Panc1 (cell line): ENCODE data around the gene CDCA3. TPM values are rescaled to one million over a fixed set of nuclear protein-coding genes. Genes with fewer than 3 reads are reported as not detected.
A peak's percentile ranks its signal among the peaks of the same experiment; 100 is the strongest.

Experiments used
- ATAC-seq: fragments of 200-7000 bp; cut with Tn5 transposase; 2 replicates; pipeline ENCODE4 v1.9.1; 2020; ENCODE audit warnings: mild to moderate bottlenecking, moderate library complexity
- BruUV-seq: library from RNA; stranded (reverse); fragments of 400-500 nt; replicated peaks from 2 replicates; lab custom pipeline; 2021; lab: Mats Ljungman, UMichigan
- CTCF ChIA-PET: fragments of 300-600 bp; sonication (Branson Sonifier 250); formaldehyde crosslinking; loops from one replicate; lab custom pipeline; 2022; ENCODE audit warnings: antibody characterized with exemption; lab: Charles Lee
- POLR2A ChIA-PET: fragments of 300-600 bp; sonication (Branson Sonifier 250); formaldehyde crosslinking; loops from one replicate; lab custom pipeline; 2022; ENCODE audit warnings: antibody characterized with exemption; lab: Charles Lee
- DNase-seq: peaks from one replicate; pipeline ENCODE4 v3.0.0-alpha.2; 2010; ENCODE audit warnings: low read depth, low spot score
- H3K27ac ChIP-seq: 2 replicates; pipeline ENCODE4 v1.5.1; 2011; ENCODE audit warnings: mild to moderate bottlenecking, low read length, inconsistent platforms
- H3K27me3 ChIP-seq: fragments of 200-500 bp; sonication (Bioruptor generic); 2 replicates; pipeline ENCODE4 v1.6.0; 2014; ENCODE audit warnings: low read length, inconsistent platforms; ENCODE audit not compliant: control insufficient read depth, insufficient read depth
- H3K36me3 ChIP-seq: fragments of 200-500 bp; sonication (Bioruptor generic); 2 replicates; pipeline ENCODE4 v1.5.1; 2014; ENCODE audit warnings: inconsistent platforms, mild to moderate bottlenecking, low read length, moderate library complexity; ENCODE audit not compliant: control insufficient read depth, insufficient read depth
- H3K4me1 ChIP-seq: 2 replicates; pipeline ENCODE4 v1.5.1; 2011; ENCODE audit warnings: inconsistent platforms, mild to moderate bottlenecking, low read length, moderate library complexity; ENCODE audit not compliant: control insufficient read depth, insufficient read depth
- H3K4me3 ChIP-seq, 2 experiments: 2 replicates each; pipeline ENCODE4 v1.5.1; 2011 to 2012; ENCODE audit warnings: low read depth in 2 of 2, low read length in 2 of 2, mild to moderate bottlenecking in 2 of 2, inconsistent platforms in 1 of 2, moderate library complexity in 1 of 2
- H3K9me3 ChIP-seq: fragments of 200-500 bp; sonication (Bioruptor generic); 2 replicates; pipeline ENCODE4 v1.5.1; 2014; ENCODE audit warnings: low read depth, mild to moderate bottlenecking, inconsistent platforms, low read length, moderate library complexity; ENCODE audit not compliant: control insufficient read depth, insufficient read depth
- CTCF ChIP-seq: fragments of 450-650 bp; IDR thresholded peaks from 2 replicates; pipeline ENCODE4 v1.5.1; 2017; ENCODE audit warnings: mild to moderate bottlenecking
- REST ChIP-seq, 2 experiments: IDR thresholded peaks; 2 replicates each; pipeline ENCODE4 v1.6.1; 2011 to 2012; ENCODE audit warnings: low read depth in 2 of 2, control low read depth in 1 of 2, low read length in 1 of 2, mild to moderate bottlenecking in 1 of 2, moderate library complexity in 1 of 2; ENCODE audit not compliant: insufficient read depth in 1 of 2
- SIN3A ChIP-seq: IDR thresholded peaks from 2 replicates; pipeline ENCODE4 v1.6.1; 2012; ENCODE audit warnings: low read depth, mild to moderate bottlenecking, low read length, moderate library complexity, borderline replicate concordance; ENCODE audit not compliant: insufficient read depth
- in situ Hi-C: cut with HindIII; loops from 2 replicates; pipeline ENCODE4 v1.10.0; 2016; ENCODE audit warnings: low sequenced_read_pairs, low pct_unique_long_range_greater_than_20kb
- intact Hi-C: fragments of 100-400 bp; cut with micrococcal nuclease; formaldehyde crosslinking; loops from one replicate; pipeline ENCODE4 v1.10.0; 2022; ENCODE audit not compliant: unreplicated experiment
- total RNA-seq: library from RNA; stranded (reverse); gene quantifications from one replicate; pipeline ENCODE4 v1.2.1, GENCODE V29; 2021; ENCODE audit not compliant: unreplicated experiment

CDCA3 gene
- total RNA-seq, 1 experiment from 2014 or later, result 59.0 TPM

GRCh38 chr12:6825398-6826124 lies 25.5 kb downstream of the CDCA3 start:
- H3K4me3 ChIP-seq, result peak overlapping the region in 1 of 2 experiments; percentile 27; a peak in 1 of 4 replicates
- no TSS peak for BruUV-seq

More at GRCh38 chr12:6825398-6826124, 25.5 kb downstream of the CDCA3 start:
- no peak overlapping the region for H3K27ac ChIP-seq
- POLR2A ChIA-PET, result no interaction called here
- no peaks in the 10 kb centered on the region for H3K36me3 ChIP-seq
- no peaks in the 10 kb centered on the region for H3K27me3 ChIP-seq
- intact Hi-C loops (loop anchor here (1.0 to 5.0 kb wide), 2 partner anchors 73 to 89 kb away; partner anchors contain the start of gene MLF2), in situ Hi-C loops (no loop called here)
- peaks cover 10% of the 10 kb centered on the region; the same call in 1 of the 2 replicates for H3K4me1 ChIP-seq
- DNase-seq (no peak), ATAC-seq (peak; percentile 79)
- CTCF ChIA-PET, result interaction anchor here (1.3 kb wide), 1 partner anchor 72 kb away, joined by 5 read pairs; the partner anchor contains the start of gene MLF2
- no peaks in the 10 kb centered on the region for H3K9me3 ChIP-seq
- TF ChIP-seq CTCF (peak; percentile 90), SIN3A (no peak), REST (IDR thresholded peaks at IDR 0.05; ENCODE audit: insufficient read depth in 1 of 2, low read depth in 2 of 2, low read length in 1 of 2) (no peak)
